ENCODE measurements around the gene TPSG1. TPM values are rescaled to one million over a fixed set of nuclear protein-coding genes. Genes with fewer than 3 reads are reported as not detected.
A peak's percentile ranks its signal among the peaks of the same experiment; 100 is the strongest.

Gene TPSG1
- polyA plus RNA-seq, 1 donor (not counting 4 experiments of a cell fraction or from before 2014, with no cell fraction given), result not detected

GRCh38 chr16:1194665-1195392 is 30.2 kb downstream of the TPSG1 start:
- dilution Hi-C loops (cut with MboI; ENCODE audit: extremely low pct_ligation_motif_present, low sequenced_read_pairs), result no loop called here
- FAIRE-seq, result no peak
- Histone ChIP-seq H3K79me2 (ENCODE audit: control insufficient read depth, insufficient read depth, low read length) (no peaks in the 10 kb centered on the region), H3K27me3 (ENCODE audit: control insufficient read depth, extremely low read depth, insufficient read depth, low read length) (no peaks in the 10 kb centered on the region), H3K9me3 (ENCODE audit: control insufficient read depth, low read depth, low read length) (peaks cover 4% of the 10 kb centered on the region), H3K4me2 (ENCODE audit: control insufficient read depth, extremely low read depth, insufficient read depth, low read depth, low read length) (no peak overlapping the region), H3K27ac (ENCODE audit: control insufficient read depth, insufficient read depth, low read length) (no peak overlapping the region), H3K9ac (ENCODE audit: control insufficient read depth, extremely low read depth, insufficient read depth, low read length) (no peak overlapping the region), H2AFZ (ENCODE audit: control insufficient read depth, low read length) (no peak overlapping the region), H4K20me1 (ENCODE audit: control insufficient read depth, extremely low read depth, insufficient read depth, low read length) (no peaks in the 10 kb centered on the region), H3K9me1 (ENCODE audit: control insufficient read depth, extremely low read depth, insufficient read depth, low read length) (no peaks in the 10 kb centered on the region), H3K36me3 (ENCODE audit: control insufficient read depth in 2 of 2, extremely low read depth in 1 of 2, insufficient read depth in 2 of 2, low read length in 2 of 2) (no peaks in the 10 kb centered on the region), H3K4me3 (ENCODE audit: control insufficient read depth in 2 of 3, extremely low read depth in 1 of 3, insufficient read depth in 2 of 3, low read depth in 1 of 3, low read length in 3 of 3) (no peak overlapping the region), H3K4me1 (ENCODE audit: control insufficient read depth, extremely low read depth, insufficient read depth, low read length) (no peaks in the 10 kb centered on the region)
- no peak for DNase-seq (ENCODE audit: low read depth, low spot score)
- TF ChIP-seq EZH2 (IDR thresholded peaks at IDR 0.05; ENCODE audit: low read length) (no peak), CTCF (optimal IDR thresholded peaks at IDR 0.05 in 1 of 3, IDR thresholded peaks at IDR 0.05 in 1 of 3, conservative IDR thresholded peaks at IDR 0.05 in 1 of 3; ENCODE audit: extremely low read depth in 1 of 3, insufficient read depth in 2 of 3, low read length in 3 of 3) (peak in 2 of 3 experiments; percentile 41 to 58)

GRCh38 chr16:1193825-1194581 is 31.1 kb downstream of the TPSG1 start:
- Histone ChIP-seq H3K27ac (ENCODE audit: control insufficient read depth, insufficient read depth, low read length) (no peak overlapping the region), H3K79me2 (ENCODE audit: control insufficient read depth, insufficient read depth, low read length) (no peaks in the 10 kb centered on the region), H3K4me2 (ENCODE audit: control insufficient read depth, extremely low read depth, insufficient read depth, low read depth, low read length) (no peak overlapping the region), H3K9me1 (ENCODE audit: control insufficient read depth, extremely low read depth, insufficient read depth, low read length) (no peaks in the 10 kb centered on the region), H4K20me1 (ENCODE audit: control insufficient read depth, extremely low read depth, insufficient read depth, low read length) (no peaks in the 10 kb centered on the region), H2AFZ (ENCODE audit: control insufficient read depth, low read length) (no peak overlapping the region), H3K36me3 (ENCODE audit: control insufficient read depth in 2 of 2, extremely low read depth in 1 of 2, insufficient read depth in 2 of 2, low read length in 2 of 2) (no peaks in the 10 kb centered on the region), H3K27me3 (ENCODE audit: control insufficient read depth, extremely low read depth, insufficient read depth, low read length) (no peaks in the 10 kb centered on the region), H3K9me3 (ENCODE audit: control insufficient read depth, low read depth, low read length) (no peaks in the 10 kb centered on the region), H3K4me1 (ENCODE audit: control insufficient read depth, extremely low read depth, insufficient read depth, low read length) (no peaks in the 10 kb centered on the region), H3K9ac (ENCODE audit: control insufficient read depth, extremely low read depth, insufficient read depth, low read length) (no peak overlapping the region), H3K4me3 (ENCODE audit: control insufficient read depth in 2 of 3, extremely low read depth in 1 of 3, insufficient read depth in 2 of 3, low read depth in 1 of 3, low read length in 3 of 3) (no peak overlapping the region)
- FAIRE-seq (no peak), DNase-seq (ENCODE audit: low read depth, low spot score) (no peak)
- dilution Hi-C loops (cut with MboI; ENCODE audit: extremely low pct_ligation_motif_present, low sequenced_read_pairs), result no loop called here
- TF ChIP-seq EZH2 (IDR thresholded peaks at IDR 0.05; ENCODE audit: low read length), result no peak
